AG04450 (cell line): ENCODE data around the gene DLG5. TPM values are rescaled to one million over a fixed set of nuclear protein-coding genes. Genes with fewer than 3 reads are reported as not detected.
A peak's percentile ranks its signal among the peaks of the same experiment; 100 is the strongest.

Experiments
- CTCF ChIA-PET: fragments of 300-600, 350-600 bp; formaldehyde crosslinking; extraction: SDS; loops from one replicate; lab custom pipeline; 2022; ENCODE audit warnings: antibody characterized with exemption, inconsistent platforms; lab: Charles Lee
- POLR2A ChIA-PET: fragments of 350-600 bp; formaldehyde crosslinking; extraction: SDS; loops from one replicate; lab custom pipeline; 2021; ENCODE audit warnings: antibody characterized with exemption, inconsistent platforms; lab: Yijun Ruan, JAX
- DNase-seq: peaks from one replicate; pipeline ENCODE4 v3.0.0-alpha.2; 2011; ENCODE audit warnings: low read depth, low spot score
- H3K27ac ChIP-seq: one replicate; pipeline ENCODE4 v1.5.1; 2012; ENCODE audit warnings: low read depth, low read length, control low read depth
- H3K27me3 ChIP-seq: one replicate; pipeline ENCODE4 v1.6.0; 2012; ENCODE audit warnings: low read length; ENCODE audit not compliant: control insufficient read depth, insufficient read depth
- H3K4me3 ChIP-seq: 2 replicates; pipeline ENCODE4 v1.5.1; 2011; ENCODE audit warnings: mild to moderate bottlenecking, low read depth, low read length, control low read depth
- H3K9me3 ChIP-seq: 2 replicates; pipeline ENCODE4 v1.5.1; 2012; ENCODE audit warnings: low read length; ENCODE audit not compliant: control insufficient read depth, insufficient read depth
- CTCF ChIP-seq: IDR thresholded peaks from 2 replicates; pipeline ENCODE4 v1.5.1; 2011; ENCODE audit warnings: low read depth, low read length, control low read depth, inconsistent platforms
- polyA plus RNA-seq: library from polyadenylated mRNA; depleted of rRNA; stranded (reverse); fragments of >200 nt; gene quantifications from 2 replicates; pipeline ENCODE4 v1.2.3, GENCODE V29; 2011

The DLG5 gene
- polyA plus RNA-seq, 1 experiment, result 16.3 TPM

GRCh38 chr10:77756319-77757232 is 170.0 kb downstream of the DLG5 start:
- Histone ChIP-seq H3K27me3 (no peaks in the 10 kb centered on the region), H3K27ac (no peak overlapping the region), H3K4me3 (no peak overlapping the region), H3K9me3 (no peaks in the 10 kb centered on the region)
- peak; percentile 43 for DNase-seq
- ChIA-PET POLR2A (interaction anchor here (0.6 kb wide), 1 partner anchor 236 kb away, joined by 4 read pairs; no protein-coding TSS in a partner anchor), CTCF (interaction anchor here (0.6 to 1.8 kb wide), 31 partner anchors 9 to 612 kb away, joined by 3 to 26 read pairs (median 3); no protein-coding TSS in a partner anchor)
- peak; percentile 89 for TF ChIP-seq CTCF

- ChIA-PET POLR2A (no interaction called here), CTCF (interaction anchor here (0.7 kb wide), 1 partner anchor 27 kb away, joined by 3 read pairs; no protein-coding TSS in a partner anchor)
- H3K4me3 ChIP-seq, result no peak overlapping the region
- no peak for TF ChIP-seq CTCF
- H3K27me3 ChIP-seq, result no peaks in the 10 kb centered on the region
- no peak for DNase-seq
- no peak overlapping the region for H3K27ac ChIP-seq
- H3K9me3 ChIP-seq, result peaks cover 3% of the 10 kb centered on the region; the same call in 1 of the 2 replicates
Observed at GRCh38 chr10:77746047-77746707, 180.4 kb downstream of the DLG5 start.

GRCh38 chr10:77744245-77744644 is 182.3 kb downstream of the DLG5 start:
- no peak for TF ChIP-seq CTCF
- DNase-seq, result no peak
- no peaks in the 10 kb centered on the region; the same call in 1 of the 2 replicates for H3K9me3 ChIP-seq
- no peaks in the 10 kb centered on the region for H3K27me3 ChIP-seq
- ChIA-PET POLR2A (no interaction called here), CTCF (interaction anchor here (1.1 kb wide), 1 partner anchor 12 kb away, joined by 3 read pairs; no protein-coding TSS in a partner anchor)
- no peak overlapping the region for H3K4me3 ChIP-seq
- no peak overlapping the region for H3K27ac ChIP-seq

- ChIA-PET CTCF (interaction anchor here (1.1 to 2.8 kb wide), 2 partner anchors 15 to 30 kb away, joined by 4 to 13 read pairs; no protein-coding TSS in a partner anchor), POLR2A (no interaction called here)
- DNase-seq, result no peak
- Histone ChIP-seq H3K27me3 (no peaks in the 10 kb centered on the region), H3K9me3 (no peaks in the 10 kb centered on the region; the same call in 1 of the 2 replicates), H3K4me3 (no peak overlapping the region), H3K27ac (no peak overlapping the region)
- no peak for TF ChIP-seq CTCF
Observed at GRCh38 chr10:77742172-77742571, 184.4 kb downstream of the DLG5 start.
